Myocyte (in vitro differentiated cells): ENCODE results near the gene STK26. TPM values are rescaled to one million over a fixed set of nuclear protein-coding genes. Genes with fewer than 3 reads are reported as not detected.
"Not testable (repeated sequence)": the region's sequence is repeated elsewhere in the genome, so short reads cannot be mapped to it uniquely, and the experiment has no call there.

Source experiments
- DNase-seq: peaks from one replicate; pipeline ENCODE4 v3.0.0-alpha.2; 2012; ENCODE audit warnings: low read depth
- total RNA-seq: library from RNA; depleted of rRNA; stranded (reverse); fragments of >200 nt; gene quantifications from 2 replicates; pipeline ENCODE4 v1.2.3, GENCODE V29; 2014

STK26 gene
- total RNA-seq, 1 donor from 2014 or later, result 6.1 TPM

- no peak for DNase-seq
Observed at GRCh38 chrX:132034648-132035047, 11.5 kb downstream of the STK26 start.

DNA sequence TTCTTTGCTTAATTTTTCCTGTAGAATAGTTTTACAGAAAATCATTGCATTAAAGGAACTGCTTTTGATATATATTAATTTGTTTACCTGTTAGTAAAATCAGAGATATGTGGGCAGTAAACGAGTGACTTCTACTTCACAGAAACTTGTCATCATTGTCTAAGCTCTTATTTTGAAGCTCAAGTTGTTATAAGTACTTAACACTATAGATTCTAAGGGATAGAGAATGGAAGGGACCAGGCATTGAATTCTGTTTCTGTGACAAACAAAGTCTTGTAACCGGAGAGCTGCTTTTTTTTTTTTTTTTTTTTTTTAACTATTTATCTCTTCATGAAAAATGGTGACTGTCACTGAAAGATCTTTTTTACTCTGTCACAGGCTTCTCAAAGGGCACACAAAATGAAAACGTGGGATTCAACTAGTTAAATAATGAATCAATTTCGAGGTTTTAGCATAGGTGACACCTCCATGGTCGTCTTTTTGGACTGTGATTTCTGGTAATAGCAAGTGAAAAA, 14.4 kb downstream of the STK26 start:
- no peak for DNase-seq

DNA sequence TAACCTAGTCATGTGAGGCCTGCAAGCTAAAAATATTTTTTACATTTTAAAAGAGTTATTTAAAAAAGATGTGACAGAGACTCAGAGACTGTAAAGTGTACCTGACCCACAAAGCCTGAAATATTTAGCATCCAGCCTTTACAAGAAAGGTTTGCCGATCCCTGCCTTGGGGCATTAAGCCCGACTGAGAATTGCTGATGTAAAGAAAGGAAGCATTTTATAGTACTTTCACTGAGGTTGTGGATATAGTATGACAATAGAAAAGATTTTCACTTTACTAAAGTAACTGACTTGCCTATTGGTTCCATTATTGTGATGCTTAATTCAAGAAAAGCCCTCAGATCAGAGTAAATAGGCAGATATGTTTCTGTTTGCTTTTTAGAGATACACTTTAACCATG, 17.0 kb downstream of the STK26 start:
- no peak for DNase-seq

GRCh38 chrX:132041015-132041414, 17.9 kb downstream of the STK26 start:
- DNase-seq, result no peak

DNA sequence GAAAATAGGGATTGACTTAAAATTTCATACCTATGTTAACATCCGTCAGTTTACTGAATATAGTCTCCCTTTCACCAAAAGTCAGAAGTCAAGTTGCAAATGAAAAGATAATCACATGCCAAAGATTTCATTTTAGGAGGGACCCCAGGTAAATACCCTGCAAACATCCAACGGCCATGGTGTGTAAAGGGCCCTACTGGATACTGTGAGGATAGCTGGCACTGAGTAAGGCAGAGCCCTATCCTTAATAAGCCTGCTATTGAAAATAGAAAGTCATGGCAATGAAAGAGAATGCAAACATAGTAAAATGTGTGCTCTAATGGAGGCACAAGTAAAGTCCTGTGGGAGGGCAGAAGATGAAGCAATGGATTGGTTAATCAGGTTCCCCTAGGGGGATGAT, 20.9 kb downstream of the STK26 start:
- no peak for DNase-seq

- DNase-seq, result no peak
Observed at GRCh38 chrX:132044953-132045352, 21.9 kb downstream of the STK26 start.

- DNase-seq, result no peak
Observed at GRCh38 chrX:132045456-132045855, 22.4 kb downstream of the STK26 start.

- no peak for DNase-seq
Observed at GRCh38 chrX:132046533-132046932, 23.4 kb downstream of the STK26 start.

GRCh38 chrX:132051778-132052177, 28.7 kb downstream of the STK26 start:
- not testable (repeated sequence) for DNase-seq

DNA sequence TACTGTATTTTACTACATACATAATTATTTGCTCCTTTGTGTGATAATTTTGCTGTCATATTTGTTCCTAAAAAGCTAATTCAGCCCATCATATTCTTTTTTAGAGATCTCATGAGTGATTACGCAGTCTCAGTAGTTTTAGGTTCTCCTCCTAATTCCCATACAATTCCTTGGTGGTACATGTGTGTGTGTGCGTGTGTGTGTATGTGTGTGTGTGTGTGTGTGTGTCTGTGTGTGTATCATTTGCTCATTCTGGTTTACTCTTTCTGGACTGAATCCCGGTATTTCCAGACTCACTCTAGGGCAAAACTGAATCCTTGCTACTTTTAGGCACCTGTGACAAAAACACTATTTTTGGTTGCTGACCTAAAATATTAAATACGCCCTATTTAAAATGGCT, 34.9 kb downstream of the STK26 start:
- no peak for DNase-seq

GRCh38 chrX:132058975-132059374, 35.9 kb downstream of the STK26 start:
- no peak for DNase-seq

DNA sequence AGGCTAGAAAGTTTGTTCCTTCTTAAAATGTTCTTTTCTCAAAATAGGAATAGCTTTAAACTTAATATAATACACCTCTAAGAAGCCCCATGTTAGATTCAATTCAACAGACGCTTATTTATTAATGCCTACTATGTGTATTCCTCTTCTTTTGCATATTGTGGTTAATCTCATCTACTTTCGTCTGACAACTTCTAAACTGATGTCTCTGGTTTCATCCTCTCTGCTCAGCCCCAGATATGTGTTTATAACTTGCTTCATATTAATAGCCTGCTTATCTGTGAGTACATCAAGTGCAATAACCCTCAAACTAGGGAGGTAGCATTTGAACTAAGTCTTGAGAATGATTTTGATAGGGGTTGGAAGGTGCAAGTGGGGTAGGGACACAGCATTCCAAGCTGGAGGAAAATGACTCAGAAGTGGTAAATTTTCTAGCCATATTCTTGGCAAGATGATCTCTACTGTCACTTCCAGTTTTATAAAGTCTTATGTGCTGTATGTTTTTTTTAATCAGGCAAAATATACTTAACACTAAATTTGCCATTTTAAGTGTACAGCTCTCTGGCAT, 37.0 kb downstream of the STK26 start:
- DNase-seq, result no peak

GRCh38 chrX:132063334-132063733, 40.2 kb downstream of the STK26 start:
- DNase-seq, result no peak

- DNase-seq, result no peak
Observed at GRCh38 chrX:132063862-132064261, 40.8 kb downstream of the STK26 start.

GRCh38 chrX:132068405-132068804, 45.3 kb downstream of the STK26 start:
- no peak for DNase-seq

GRCh38 chrX:132071254-132071653, 48.2 kb downstream of the STK26 start:
- peak; percentile 18 for DNase-seq

GRCh38 chrX:132077414-132077813, 54.3 kb downstream of the STK26 start:
- DNase-seq, result no peak

DNA sequence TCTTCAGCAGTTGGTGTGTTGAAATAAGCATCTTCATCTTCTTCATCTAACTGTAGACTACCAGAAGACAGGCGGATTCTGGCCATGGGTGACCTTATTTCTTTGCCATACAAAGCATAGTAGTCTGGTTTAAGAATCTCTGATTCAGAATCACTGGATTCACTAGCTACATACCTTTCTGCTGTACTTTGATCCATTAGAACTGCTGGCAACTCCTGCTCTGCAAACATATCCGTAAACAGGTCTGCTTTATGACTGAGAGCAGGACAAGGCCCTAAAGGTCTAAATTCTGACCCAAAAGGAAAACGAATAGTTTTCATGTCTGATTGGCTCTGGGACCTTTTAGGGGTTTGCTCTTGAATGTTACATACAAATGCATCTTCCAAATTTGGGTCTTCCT, 54.8 kb downstream of the STK26 start:
- DNase-seq, result no peak

- no peak for DNase-seq
Observed at GRCh38 chrX:132085786-132086185, 62.7 kb downstream of the STK26 start.

- DNase-seq, result no peak
Observed at GRCh38 chrX:132086672-132087071, 63.6 kb downstream of the STK26 start.

- DNase-seq, result no peak
Observed at GRCh38 chrX:132088864-132089263, 65.8 kb downstream of the STK26 start.

DNA sequence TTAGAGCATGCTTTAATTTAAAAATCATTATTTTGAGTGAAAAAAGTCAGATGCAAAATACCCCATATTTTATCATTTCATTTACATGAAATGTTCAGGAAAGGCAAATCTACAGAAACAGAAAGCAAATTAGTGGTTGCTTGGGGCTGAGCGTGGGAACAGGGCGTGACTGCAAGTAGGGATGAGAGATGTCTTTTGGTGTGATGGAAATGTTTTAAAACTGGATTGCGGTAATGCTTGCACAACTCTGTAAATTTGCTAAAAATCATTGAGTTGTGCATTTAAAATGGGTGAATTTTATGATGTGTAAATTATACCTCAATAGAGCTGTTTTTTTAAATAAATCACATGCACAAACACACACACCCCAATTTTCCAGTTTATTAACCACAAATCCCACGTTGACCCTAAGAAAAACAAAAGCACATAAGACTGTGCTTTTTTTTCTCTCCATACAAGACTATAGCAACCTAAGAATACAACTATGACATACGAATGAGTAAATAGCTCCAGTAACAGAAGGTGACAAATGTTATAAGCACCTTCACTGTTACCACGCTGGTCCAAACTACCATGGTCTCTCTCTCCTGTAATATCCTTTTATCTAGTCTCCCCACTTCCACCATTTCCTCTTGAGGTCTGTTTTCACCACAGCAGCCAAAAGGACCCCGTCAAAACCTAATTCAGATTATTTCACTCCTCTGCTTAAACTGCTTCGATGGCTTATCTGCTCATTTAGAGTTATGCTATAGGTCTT, 67.5 kb downstream of the STK26 start:
- no peak for DNase-seq
